ENCODE measurements around the gene IPCEF1. TPM values are rescaled to one million over a fixed set of nuclear protein-coding genes. Genes with fewer than 3 reads are reported as not detected.

Gene IPCEF1
- total RNA-seq, 1 experiment from 2014 or later, result 0.28 TPM

DNA sequence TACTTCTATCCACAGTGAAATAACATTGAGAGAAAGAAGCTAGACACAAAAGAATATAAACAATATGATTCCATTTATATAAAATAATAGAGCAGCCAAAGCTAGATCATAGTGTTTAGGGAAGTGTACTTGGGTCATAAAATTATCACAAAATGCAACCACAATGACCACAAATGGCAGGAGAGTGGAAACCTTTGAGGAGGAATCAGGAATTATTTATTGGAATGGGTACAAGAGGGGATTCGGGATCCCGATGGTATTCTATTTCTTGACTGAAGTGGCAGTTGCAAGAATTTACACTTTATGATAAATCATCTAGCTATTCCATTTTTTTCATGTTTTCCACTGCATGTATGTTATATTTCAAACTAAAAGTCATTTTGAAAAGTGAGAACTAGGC lies 76.1 kb downstream of the IPCEF1 start:
- ChIA-PET CTCF (no interaction called here), POLR2A (no interaction called here)
- Histone ChIP-seq H3K4me1 (ENCODE audit: control insufficient read depth, insufficient read depth, low read length) (no peaks in the 10 kb centered on the region), H3K27ac (ENCODE audit: low read length) (no peak overlapping the region), H3K27me3 (ENCODE audit: control insufficient read depth, insufficient read depth, low read length) (no peaks in the 10 kb centered on the region), H3K9me3 (ENCODE audit: control insufficient read depth, insufficient read depth, low read depth, low read length) (no peaks in the 10 kb centered on the region), H3K36me3 (ENCODE audit: control insufficient read depth, insufficient read depth, low read length) (no peaks in the 10 kb centered on the region), H3K4me3 (ENCODE audit: low read depth in 2 of 2, low read length in 2 of 2) (no peak overlapping the region)
- in situ Hi-C loops (cut with HindIII; ENCODE audit: low pct_unique_long_range_greater_than_20kb, low sequenced_read_pairs), result no loop called here
- DNase-seq (ENCODE audit: low read depth, low spot score) (no peak), ATAC-seq (no peak)
- intact Hi-C loops (cut with micrococcal nuclease; ENCODE audit: unreplicated experiment), result no loop called here
- no TSS peak for BruUV-seq (replicated peaks)
- TF ChIP-seq POLR2AphosphoS5 (IDR thresholded peaks at IDR 0.05; ENCODE audit: low read depth, low read length), result no peak
- TF ChIP-seq, protein P1, sequence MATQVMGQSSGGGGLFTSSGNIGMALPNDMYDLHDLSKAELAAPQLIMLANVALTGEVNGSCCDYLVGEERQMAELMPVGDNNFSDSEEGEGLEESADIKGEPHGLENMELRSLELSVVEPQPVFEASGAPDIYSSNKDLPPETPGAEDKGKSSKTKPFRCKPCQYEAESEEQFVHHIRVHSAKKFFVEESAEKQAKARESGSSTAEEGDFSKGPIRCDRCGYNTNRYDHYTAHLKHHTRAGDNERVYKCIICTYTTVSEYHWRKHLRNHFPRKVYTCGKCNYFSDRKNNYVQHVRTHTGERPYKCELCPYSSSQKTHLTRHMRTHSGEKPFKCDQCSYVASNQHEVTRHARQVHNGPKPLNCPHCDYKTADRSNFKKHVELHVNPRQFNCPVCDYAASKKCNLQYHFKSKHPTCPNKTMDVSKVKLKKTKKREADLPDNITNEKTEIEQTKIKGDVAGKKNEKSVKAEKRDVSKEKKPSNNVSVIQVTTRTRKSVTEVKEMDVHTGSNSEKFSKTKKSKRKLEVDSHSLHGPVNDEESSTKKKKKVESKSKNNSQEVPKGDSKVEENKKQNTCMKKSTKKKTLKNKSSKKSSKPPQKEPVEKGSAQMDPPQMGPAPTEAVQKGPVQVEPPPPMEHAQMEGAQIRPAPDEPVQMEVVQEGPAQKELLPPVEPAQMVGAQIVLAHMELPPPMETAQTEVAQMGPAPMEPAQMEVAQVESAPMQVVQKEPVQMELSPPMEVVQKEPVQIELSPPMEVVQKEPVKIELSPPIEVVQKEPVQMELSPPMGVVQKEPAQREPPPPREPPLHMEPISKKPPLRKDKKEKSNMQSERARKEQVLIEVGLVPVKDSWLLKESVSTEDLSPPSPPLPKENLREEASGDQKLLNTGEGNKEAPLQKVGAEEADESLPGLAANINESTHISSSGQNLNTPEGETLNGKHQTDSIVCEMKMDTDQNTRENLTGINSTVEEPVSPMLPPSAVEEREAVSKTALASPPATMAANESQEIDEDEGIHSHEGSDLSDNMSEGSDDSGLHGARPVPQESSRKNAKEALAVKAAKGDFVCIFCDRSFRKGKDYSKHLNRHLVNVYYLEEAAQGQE (IDR thresholded peaks at IDR 0.05; ENCODE audit: insufficient read depth in 1 of 2, low read depth in 2 of 2, low read length in 1 of 2), result no peak
- TF ChIP-seq TCF7L2 (IDR thresholded peaks at IDR 0.05; ENCODE audit: low read depth, low read length), result no peak
- TF ChIP-seq, protein P2, sequence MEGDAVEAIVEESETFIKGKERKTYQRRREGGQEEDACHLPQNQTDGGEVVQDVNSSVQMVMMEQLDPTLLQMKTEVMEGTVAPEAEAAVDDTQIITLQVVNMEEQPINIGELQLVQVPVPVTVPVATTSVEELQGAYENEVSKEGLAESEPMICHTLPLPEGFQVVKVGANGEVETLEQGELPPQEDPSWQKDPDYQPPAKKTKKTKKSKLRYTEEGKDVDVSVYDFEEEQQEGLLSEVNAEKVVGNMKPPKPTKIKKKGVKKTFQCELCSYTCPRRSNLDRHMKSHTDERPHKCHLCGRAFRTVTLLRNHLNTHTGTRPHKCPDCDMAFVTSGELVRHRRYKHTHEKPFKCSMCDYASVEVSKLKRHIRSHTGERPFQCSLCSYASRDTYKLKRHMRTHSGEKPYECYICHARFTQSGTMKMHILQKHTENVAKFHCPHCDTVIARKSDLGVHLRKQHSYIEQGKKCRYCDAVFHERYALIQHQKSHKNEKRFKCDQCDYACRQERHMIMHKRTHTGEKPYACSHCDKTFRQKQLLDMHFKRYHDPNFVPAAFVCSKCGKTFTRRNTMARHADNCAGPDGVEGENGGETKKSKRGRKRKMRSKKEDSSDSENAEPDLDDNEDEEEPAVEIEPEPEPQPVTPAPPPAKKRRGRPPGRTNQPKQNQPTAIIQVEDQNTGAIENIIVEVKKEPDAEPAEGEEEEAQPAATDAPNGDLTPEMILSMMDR (IDR thresholded peaks at IDR 0.05), result no peak
- no peak for TF ChIP-seq SIN3A (IDR thresholded peaks at IDR 0.05; ENCODE audit: borderline replicate concordance, insufficient read depth, low read depth, low read length)

DNA sequence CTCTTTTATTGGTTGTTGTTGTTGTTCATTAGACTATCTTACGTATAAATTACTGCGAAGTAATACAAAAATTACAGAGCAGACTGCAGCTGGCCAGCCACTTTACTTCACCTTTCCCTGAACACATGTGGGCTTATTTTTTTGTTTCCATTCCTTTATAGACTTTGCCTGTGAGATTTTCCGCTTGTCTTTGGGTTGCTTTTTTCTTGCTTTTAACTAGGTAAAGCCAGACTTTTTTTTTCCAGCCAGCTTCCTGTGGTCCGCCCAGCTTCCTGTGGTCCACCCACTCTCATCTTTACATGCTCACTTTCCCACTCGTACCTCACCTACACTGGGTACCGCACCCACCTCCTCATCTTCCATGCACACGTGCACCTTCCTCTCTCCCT lies 79.0 kb downstream of the IPCEF1 start:
- Histone ChIP-seq H3K27ac (ENCODE audit: low read length) (no peak overlapping the region; the same call in 1 of the 2 replicates), H3K36me3 (ENCODE audit: control insufficient read depth, insufficient read depth, low read length) (no peaks in the 10 kb centered on the region), H3K4me3 (ENCODE audit: low read depth in 2 of 2, low read length in 2 of 2) (peak overlapping the region; percentile 4 to 34; a peak in 3 of 4 replicates), H3K9me3 (ENCODE audit: control insufficient read depth, insufficient read depth, low read depth, low read length) (no peaks in the 10 kb centered on the region), H3K4me1 (ENCODE audit: control insufficient read depth, insufficient read depth, low read length) (no peaks in the 10 kb centered on the region), H3K27me3 (ENCODE audit: control insufficient read depth, insufficient read depth, low read length) (no peaks in the 10 kb centered on the region)
- no TSS peak for BruUV-seq (replicated peaks)
- ATAC-seq (peak; percentile 69), DNase-seq (ENCODE audit: low read depth, low spot score) (no peak)
- intact Hi-C loops (cut with micrococcal nuclease; ENCODE audit: unreplicated experiment), result loop anchor here (1.0 kb wide), 1 partner anchor 121 kb away; no protein-coding TSS in a partner anchor
- POLR2A ChIA-PET, result no interaction called here
- CTCF ChIA-PET, result interaction anchor here (0.5 to 0.7 kb wide), 2 partner anchors 26 to 785 kb away, joined by 4 read pairs; no protein-coding TSS in a partner anchor
- in situ Hi-C loops (cut with HindIII; ENCODE audit: low pct_unique_long_range_greater_than_20kb, low sequenced_read_pairs), result no loop called here
- TF ChIP-seq TCF7L2 (IDR thresholded peaks at IDR 0.05; ENCODE audit: low read depth, low read length), result no peak
- TF ChIP-seq, protein P2 (IDR thresholded peaks at IDR 0.05), result peak; percentile 41; the same call in 1 of the 2 replicates
